OCI-LY7 (cell line): Measurements from ENCODE around the gene TSPAN9. TPM values are rescaled to one million over a fixed set of nuclear protein-coding genes. Genes with fewer than 3 reads are reported as not detected.

Experiments
- BruUV-seq: library from RNA; stranded (reverse); fragments of 400-500 nt; replicated peaks from 2 replicates; lab custom pipeline; 2021; lab: Mats Ljungman, UMichigan
- CTCF ChIA-PET: fragments of 300-600 bp; sonication (Branson Sonifier 250); formaldehyde crosslinking; loops from one replicate; lab custom pipeline; 2022; ENCODE audit warnings: antibody characterized with exemption; ENCODE audit not compliant: unreplicated experiment; lab: Charles Lee
- POLR2A ChIA-PET: fragments of 300-600 bp; sonication (Branson Sonifier 250); formaldehyde crosslinking; loops from one replicate; lab custom pipeline; 2022; ENCODE audit warnings: antibody characterized with exemption; lab: Charles Lee
- DNase-seq: peaks from one replicate; pipeline ENCODE4 v3.0.0-alpha.2; 2015; ENCODE audit warnings: low spot score
- H2AFZ ChIP-seq: fragments of 200-600 bp; sonication (generic), shearing (Covaris generic); 2 replicates; pipeline ENCODE4 v1.6.1; 2014; ENCODE audit warnings: mild to moderate bottlenecking, antibody characterized with exemption, low read length, moderate library complexity
- H3K27ac ChIP-seq: fragments of 200-600 bp; sonication (generic); 2 replicates; pipeline ENCODE4 v1.5.1; 2014; ENCODE audit warnings: mixed run types, low read depth, mild to moderate bottlenecking, moderate library complexity, low read length, inconsistent platforms; ENCODE audit not compliant: poor library complexity, severe bottlenecking
- H3K36me3 ChIP-seq: fragments of 200-600 bp; sonication (generic); 2 replicates; pipeline ENCODE4 v1.6.1; 2014; ENCODE audit warnings: mild to moderate bottlenecking, antibody characterized with exemption, low read length, moderate library complexity, mixed read lengths; ENCODE audit not compliant: insufficient read depth
- H3K4me1 ChIP-seq: fragments of 200-600 bp; sonication (generic); 2 replicates; pipeline ENCODE4 v1.5.1; 2014; ENCODE audit warnings: mild to moderate bottlenecking, low read length; ENCODE audit not compliant: insufficient read depth, poor library complexity, severe bottlenecking
- H3K4me2 ChIP-seq: fragments of 200-600 bp; sonication (generic); 2 replicates; pipeline ENCODE4 v1.6.1; 2014; ENCODE audit warnings: mild to moderate bottlenecking, low read length
- H3K4me3 ChIP-seq: fragments of 200-600 bp; sonication (generic); 2 replicates; pipeline ENCODE4 v1.5.1; 2014; ENCODE audit warnings: mild to moderate bottlenecking, low read depth, low read length; ENCODE audit not compliant: poor library complexity, severe bottlenecking
- H3K79me2 ChIP-seq: fragments of 200-600 bp; sonication (generic); 2 replicates; pipeline ENCODE4 v1.6.1; 2016; ENCODE audit warnings: low read depth, mild to moderate bottlenecking, low read length, moderate library complexity, mixed read lengths; ENCODE audit not compliant: insufficient read depth
- H3K9me2 ChIP-seq: fragments of 200-600 bp; sonication (generic); 2 replicates; pipeline ENCODE4 v1.6.1; 2016; ENCODE audit warnings: mild to moderate bottlenecking, low read length, mixed read lengths; ENCODE audit not compliant: insufficient read depth
- H3K9me3 ChIP-seq: fragments of 200-600 bp; sonication (generic); 2 replicates; pipeline ENCODE4 v1.6.1; 2014; ENCODE audit warnings: mild to moderate bottlenecking, mixed run types, low read length, mixed read lengths
- H4K20me1 ChIP-seq: fragments of 200-600 bp; sonication (generic); 2 replicates; pipeline ENCODE4 v1.6.1; 2014; ENCODE audit warnings: mild to moderate bottlenecking, antibody characterized with exemption, low read length, moderate library complexity, mixed read lengths; ENCODE audit not compliant: insufficient read depth
- EZH2phosphoT487 ChIP-seq: fragments of 200-600 bp; sonication (generic); IDR thresholded peaks from 2 replicates; pipeline ENCODE4 v1.6.1; 2018; ENCODE audit warnings: low read depth, borderline replicate concordance, mild to moderate bottlenecking, mixed run types, antibody characterized with exemption, low read length, moderate library complexity, mixed read lengths
- intact Hi-C: fragments of 100-400 bp; cut with micrococcal nuclease; formaldehyde crosslinking; loops from one replicate; pipeline ENCODE4 v1.10.0; 2022; ENCODE audit not compliant: unreplicated experiment
- total RNA-seq, 2 experiments: library from RNA; depleted of rRNA in 1 of 2; stranded (reverse); fragments of >200 nt in 1 of 2; shearing (Covaris generic) in 1 of 2; gene quantifications; 2 replicates each; pipeline ENCODE4 v1.2.3, GENCODE V29; 2014 to 2022
- TF ChIP-seq, protein P1 (sequence below): fragments of 200-600 bp; sonication (generic); conservative IDR thresholded peaks from 2 replicates; pipeline ENCODE4 v1.5.1; 2014; ENCODE audit warnings: mild to moderate bottlenecking, antibody characterized with exemption, low read length, moderate library complexity, mixed read lengths

TSPAN9 gene
- total RNA-seq, 2 experiments from 2014 or later, result 0.50 to 0.74 TPM

DNA sequence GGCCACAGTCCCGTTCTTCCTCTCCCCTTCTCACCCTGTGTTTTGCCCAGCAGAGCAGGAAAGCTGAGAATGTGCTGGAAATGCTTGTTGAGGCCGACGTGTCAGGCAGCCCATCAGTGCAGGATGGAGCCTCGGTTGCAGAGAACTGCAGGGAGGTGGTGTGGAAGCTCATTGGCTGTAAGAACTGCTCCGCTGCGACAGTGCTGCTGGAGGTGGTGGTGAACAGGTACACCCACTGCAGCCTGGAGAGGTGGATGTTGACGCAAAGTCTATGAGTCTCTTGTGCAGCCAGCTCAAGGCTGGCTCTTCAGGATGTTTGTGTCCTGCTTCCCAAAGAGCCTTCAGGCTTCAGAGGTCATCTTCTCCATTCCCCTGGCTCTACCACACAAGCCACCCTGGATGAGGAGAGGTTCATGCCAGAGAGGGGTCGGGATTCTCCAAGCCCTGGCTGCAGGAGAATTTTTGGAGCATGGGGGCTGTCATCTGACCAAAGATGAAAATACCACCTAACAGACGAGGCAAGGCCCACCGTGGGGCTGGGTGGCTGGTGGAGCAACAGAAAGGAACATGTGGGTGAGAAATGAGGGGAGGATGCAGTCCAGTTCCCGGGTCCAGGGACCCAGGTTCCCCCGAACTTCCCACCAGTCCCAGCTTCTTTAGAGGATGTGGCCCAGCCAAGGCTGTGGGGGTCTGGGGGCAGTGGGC lies 239.7 kb downstream of the TSPAN9 start:
- CTCF ChIA-PET, result no interaction called here
- no peak for TF ChIP-seq EZH2phosphoT487
- TF ChIP-seq, protein P1, sequence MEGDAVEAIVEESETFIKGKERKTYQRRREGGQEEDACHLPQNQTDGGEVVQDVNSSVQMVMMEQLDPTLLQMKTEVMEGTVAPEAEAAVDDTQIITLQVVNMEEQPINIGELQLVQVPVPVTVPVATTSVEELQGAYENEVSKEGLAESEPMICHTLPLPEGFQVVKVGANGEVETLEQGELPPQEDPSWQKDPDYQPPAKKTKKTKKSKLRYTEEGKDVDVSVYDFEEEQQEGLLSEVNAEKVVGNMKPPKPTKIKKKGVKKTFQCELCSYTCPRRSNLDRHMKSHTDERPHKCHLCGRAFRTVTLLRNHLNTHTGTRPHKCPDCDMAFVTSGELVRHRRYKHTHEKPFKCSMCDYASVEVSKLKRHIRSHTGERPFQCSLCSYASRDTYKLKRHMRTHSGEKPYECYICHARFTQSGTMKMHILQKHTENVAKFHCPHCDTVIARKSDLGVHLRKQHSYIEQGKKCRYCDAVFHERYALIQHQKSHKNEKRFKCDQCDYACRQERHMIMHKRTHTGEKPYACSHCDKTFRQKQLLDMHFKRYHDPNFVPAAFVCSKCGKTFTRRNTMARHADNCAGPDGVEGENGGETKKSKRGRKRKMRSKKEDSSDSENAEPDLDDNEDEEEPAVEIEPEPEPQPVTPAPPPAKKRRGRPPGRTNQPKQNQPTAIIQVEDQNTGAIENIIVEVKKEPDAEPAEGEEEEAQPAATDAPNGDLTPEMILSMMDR, result no peak
- BruUV-seq, result no TSS peak

DNA sequence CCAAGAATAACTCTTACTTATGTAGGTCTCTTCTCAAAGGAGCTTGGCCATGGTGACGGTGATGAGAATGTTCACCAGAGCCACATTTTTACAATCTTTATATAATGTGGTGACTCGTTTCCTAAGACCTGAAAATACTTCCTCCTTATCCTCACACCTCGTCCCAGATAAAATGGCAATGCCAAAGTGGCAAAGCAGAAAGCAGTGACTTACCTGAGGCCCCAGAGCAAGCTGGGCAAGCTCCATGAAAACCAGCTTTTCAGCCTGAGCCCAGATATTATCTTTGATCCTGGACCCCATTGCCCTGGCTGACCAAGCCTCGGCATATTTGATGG lies 240.3 kb downstream of the TSPAN9 start:
- H3K9me2 ChIP-seq, result no peaks in the 10 kb centered on the region
- no peaks in the 10 kb centered on the region for H3K79me2 ChIP-seq
- no peaks in the 10 kb centered on the region for H4K20me1 ChIP-seq
- ChIA-PET POLR2A (no interaction called here), CTCF (no interaction called here)
- BruUV-seq, result no TSS peak
- no peak for TF ChIP-seq EZH2phosphoT487
- TF ChIP-seq, protein P1, result no peak
- H3K9me3 ChIP-seq, result no peaks in the 10 kb centered on the region
- H3K36me3 ChIP-seq, result no peaks in the 10 kb centered on the region
- H3K4me2 ChIP-seq, result no peak overlapping the region
- H3K4me3 ChIP-seq, result no peak overlapping the region
- no peak overlapping the region for H2AFZ ChIP-seq
- H3K27ac ChIP-seq, result no peak overlapping the region
- H3K4me1 ChIP-seq, result no peaks in the 10 kb centered on the region
- intact Hi-C loops, result no loop called here
- DNase-seq, result no peak

More for the DNA sequence above, 239.7 kb downstream of the TSPAN9 start:
- Histone ChIP-seq H4K20me1 (no peaks in the 10 kb centered on the region), H3K4me1 (no peaks in the 10 kb centered on the region), H3K4me2 (no peak overlapping the region), H3K9me3 (no peaks in the 10 kb centered on the region), H3K79me2 (no peaks in the 10 kb centered on the region), H3K9me2 (no peaks in the 10 kb centered on the region), H2AFZ (no peak overlapping the region), H3K36me3 (no peaks in the 10 kb centered on the region), H3K4me3 (no peak overlapping the region), H3K27ac (no peak overlapping the region)
- DNase-seq, result no peak
- POLR2A ChIA-PET, result no interaction called here
- intact Hi-C loops, result no loop called here

DNA sequence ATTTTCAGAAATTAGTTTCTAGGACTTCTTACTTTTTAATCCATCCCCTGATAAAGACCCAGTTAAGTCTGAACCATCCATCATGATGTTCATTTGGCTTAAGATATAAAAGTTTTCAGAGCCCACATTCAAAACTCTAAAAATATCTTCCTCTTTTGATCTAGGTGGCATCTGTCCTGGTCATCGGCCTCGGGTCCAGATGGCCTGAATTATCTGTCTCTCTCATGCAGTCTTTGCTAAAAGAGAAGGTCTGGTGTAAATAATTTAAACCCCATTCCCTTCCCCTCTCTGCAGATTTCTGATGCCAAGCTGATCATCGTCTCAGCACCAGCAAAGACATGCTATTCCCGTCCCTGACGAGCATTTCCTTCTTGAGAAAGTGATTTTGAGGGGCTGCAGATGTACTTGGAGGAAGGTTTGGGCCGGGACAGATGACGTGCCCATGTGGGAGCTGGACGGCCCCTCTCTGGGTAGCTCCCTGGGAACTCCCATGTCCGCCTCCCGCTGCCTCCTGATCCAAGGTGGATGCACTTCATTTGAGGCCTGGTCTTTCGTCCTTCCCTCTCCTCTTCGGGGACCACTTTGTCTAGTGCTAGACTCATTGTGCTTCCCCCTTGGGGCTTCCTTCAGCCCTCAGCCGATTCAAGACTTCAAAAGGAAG lies 240.8 kb downstream of the TSPAN9 start:
- no peak overlapping the region for H3K4me2 ChIP-seq
- H3K36me3 ChIP-seq, result no peaks in the 10 kb centered on the region
- no peak overlapping the region for H3K27ac ChIP-seq
- BruUV-seq, result no TSS peak
- H4K20me1 ChIP-seq, result no peaks in the 10 kb centered on the region
- no peaks in the 10 kb centered on the region for H3K4me1 ChIP-seq
- no peaks in the 10 kb centered on the region for H3K79me2 ChIP-seq
- no peak overlapping the region for H3K4me3 ChIP-seq
- no peaks in the 10 kb centered on the region for H3K9me3 ChIP-seq
- TF ChIP-seq, protein P1, result no peak
- TF ChIP-seq EZH2phosphoT487, result no peak
- CTCF ChIA-PET, result no interaction called here
- POLR2A ChIA-PET, result no interaction called here
- no peak overlapping the region for H2AFZ ChIP-seq
- intact Hi-C loops, result no loop called here
- H3K9me2 ChIP-seq, result no peaks in the 10 kb centered on the region
- DNase-seq, result no peak
